Esophagus (tissue), 2 donors: ENCODE data around the gene POLD4. TPM values are rescaled to one million over a fixed set of nuclear protein-coding genes. Genes with fewer than 3 reads are reported as not detected.
"Not testable (repeated sequence)": the region's sequence is repeated elsewhere in the genome, so short reads cannot be mapped to it uniquely, and the experiment has no call there.

Experiments
- H3K27ac ChIP-seq, 2 donors: one replicate each; pipeline ENCODE4 v1.5.1; 2013; ENCODE audit warnings: low read depth in 2 of 2, mild to moderate bottlenecking in 2 of 2, inconsistent platforms in 1 of 2, low read length in 1 of 2, moderate library complexity in 1 of 2
- H3K27me3 ChIP-seq, 2 donors: one replicate each; pipeline ENCODE4 v1.6.1; 2013; ENCODE audit warnings: low read length in 2 of 2, control low read depth in 1 of 2, mild to moderate bottlenecking in 1 of 2; ENCODE audit not compliant: insufficient read depth in 2 of 2, control insufficient read depth in 1 of 2
- H3K36me3 ChIP-seq, 2 donors: one replicate each; pipeline ENCODE4 v1.6.1; 2013; ENCODE audit warnings: low read length in 1 of 2; ENCODE audit not compliant: control insufficient read depth in 2 of 2, insufficient read depth in 2 of 2
- H3K4me1 ChIP-seq, 2 donors: one replicate each; pipeline ENCODE4 v1.6.1; 2013; ENCODE audit warnings: low read length in 1 of 2; ENCODE audit not compliant: control insufficient read depth in 2 of 2, insufficient read depth in 2 of 2
- H3K4me3 ChIP-seq, 2 donors: one replicate each; pipeline ENCODE4 v1.5.1; 2013; ENCODE audit warnings: low read length in 2 of 2, mild to moderate bottlenecking in 2 of 2, low read depth in 1 of 2, moderate library complexity in 1 of 2
- H3K9me3 ChIP-seq, 2 donors: one replicate each; pipeline ENCODE4 v1.6.1; 2013; ENCODE audit warnings: mild to moderate bottlenecking in 2 of 2, low read depth in 1 of 2, low read length in 1 of 2, moderate library complexity in 1 of 2; ENCODE audit not compliant: control insufficient read depth in 2 of 2, insufficient read depth in 1 of 2
- WGBS, 2 donors: extraction: QIAGEN DNeasy Blood & Tissue Kit; methylation state at CpG; one replicate each; pipeline ENCODE4 v1.1.7; 2013; 5-methylcytosine and 5-hydroxymethylcytosine counted together
- polyA plus RNA-seq, 2 donors: library from polyadenylated mRNA; stranded (reverse); fragments of 200-250 nt; gene quantifications; one replicate each; pipeline ENCODE4 v1.2.3, GENCODE V29; 2013
- donor health status: healthy with polysubstance abuse.
- donor health status: Bipolar disorder and iron deficiency.

The POLD4 gene
- polyA plus RNA-seq, 2 donors, result 112 to 114 TPM

DNA sequence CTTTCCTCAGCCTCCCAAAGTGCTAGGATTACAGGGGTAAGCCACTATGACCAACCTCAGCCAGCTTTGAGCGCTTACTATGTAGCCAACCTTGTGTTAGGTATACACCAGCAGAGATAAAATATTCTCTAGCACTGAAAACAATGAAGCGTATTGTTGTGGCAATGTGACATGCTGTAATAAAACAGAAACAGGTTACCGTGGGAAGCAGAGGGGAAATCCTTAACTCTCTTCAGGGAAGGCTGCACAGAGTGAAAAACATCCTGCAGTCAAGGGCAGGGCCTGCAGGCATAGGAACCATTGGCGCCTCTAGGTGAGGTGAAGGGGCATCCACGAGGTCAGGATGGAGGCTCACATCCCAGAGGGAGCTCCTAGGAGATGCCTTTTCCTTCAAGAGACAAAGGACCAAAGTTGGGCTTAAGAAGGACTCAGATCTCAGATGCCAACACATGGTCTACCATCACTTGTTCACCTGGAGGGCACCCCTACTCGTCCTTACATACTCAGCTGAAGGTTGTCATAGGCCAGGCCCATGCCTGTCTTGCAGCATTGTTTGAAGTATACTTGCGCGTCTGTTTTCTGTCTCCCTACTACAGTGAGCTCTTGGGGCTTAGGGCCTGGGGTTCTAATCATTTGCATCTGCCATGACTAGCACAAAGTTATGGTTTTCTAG lies 8.0 kb downstream of the POLD4 start:
- WGBS, 2 donors, result 49 to 55% methylated on average over 8 of the region's 8 CpGs
- Histone ChIP-seq H3K27ac (peak overlapping the region; percentile 85 to 94), H3K4me1 (no peaks in the 10 kb centered on the region), H3K36me3 (no peaks in the 10 kb centered on the region), H3K9me3 (no peaks in the 10 kb centered on the region), H3K4me3 (no peak overlapping the region), H3K27me3 (no peaks in the 10 kb centered on the region)

DNA sequence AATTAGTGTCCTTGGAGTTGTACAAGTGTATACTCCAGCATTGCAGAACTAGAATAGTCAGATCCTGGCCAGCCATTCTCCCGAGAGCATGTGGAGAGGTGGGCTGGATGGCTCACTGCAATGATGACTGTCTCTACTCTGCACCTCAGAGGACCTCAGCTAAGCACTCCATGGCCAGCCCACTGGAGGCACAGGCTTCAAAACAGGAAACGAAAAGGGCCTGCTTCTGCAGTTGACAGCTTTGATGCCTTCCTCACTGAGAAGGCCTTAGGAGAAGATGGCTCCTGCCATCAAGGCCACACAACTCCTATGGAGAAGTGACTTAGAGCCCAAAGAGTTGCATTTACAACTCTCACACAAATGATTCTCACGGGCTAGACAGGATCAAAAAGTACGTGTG lies 9.1 kb downstream of the POLD4 start:
- Histone ChIP-seq H3K4me1 (no peaks in the 10 kb centered on the region), H3K27me3 (no peaks in the 10 kb centered on the region), H3K9me3 (no peaks in the 10 kb centered on the region), H3K36me3 (no peaks in the 10 kb centered on the region), H3K27ac (peak overlapping the region; percentile 85 to 94), H3K4me3 (no peak overlapping the region)
- 78 to 81% methylated on average over 4 of the region's 4 CpGs for WGBS, 2 donors

DNA sequence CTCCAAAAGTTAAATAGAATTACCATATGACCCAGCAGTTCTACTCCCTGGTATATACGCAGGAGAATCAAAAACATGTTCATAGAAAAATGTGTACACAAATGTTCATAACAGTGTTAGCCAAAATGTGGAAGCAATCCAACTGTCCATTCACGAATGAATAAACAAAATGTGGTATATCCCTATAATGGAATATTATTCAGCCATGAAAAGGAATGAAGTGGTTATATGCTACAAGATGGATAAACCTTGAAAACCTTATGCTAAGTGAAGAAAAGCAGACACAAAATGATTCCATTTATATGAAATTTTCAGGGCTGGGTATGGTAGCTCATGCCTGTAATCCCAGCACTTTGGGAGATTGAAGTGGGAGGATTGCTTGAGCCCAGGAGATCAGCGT lies 16.1 kb downstream of the POLD4 start:
- no peak overlapping the region for H3K4me3 ChIP-seq
- H3K27ac ChIP-seq, result no peak overlapping the region
- 94% methylated on average over 3 of the region's 3 CpGs for WGBS, 2 donors
- no peaks in the 10 kb centered on the region for H3K27me3 ChIP-seq
- H3K9me3 ChIP-seq, result no peaks in the 10 kb centered on the region
- H3K4me1 ChIP-seq, result no peaks in the 10 kb centered on the region
- peaks cover 0 to 2% of the 10 kb centered on the region in 2 donors for H3K36me3 ChIP-seq

DNA sequence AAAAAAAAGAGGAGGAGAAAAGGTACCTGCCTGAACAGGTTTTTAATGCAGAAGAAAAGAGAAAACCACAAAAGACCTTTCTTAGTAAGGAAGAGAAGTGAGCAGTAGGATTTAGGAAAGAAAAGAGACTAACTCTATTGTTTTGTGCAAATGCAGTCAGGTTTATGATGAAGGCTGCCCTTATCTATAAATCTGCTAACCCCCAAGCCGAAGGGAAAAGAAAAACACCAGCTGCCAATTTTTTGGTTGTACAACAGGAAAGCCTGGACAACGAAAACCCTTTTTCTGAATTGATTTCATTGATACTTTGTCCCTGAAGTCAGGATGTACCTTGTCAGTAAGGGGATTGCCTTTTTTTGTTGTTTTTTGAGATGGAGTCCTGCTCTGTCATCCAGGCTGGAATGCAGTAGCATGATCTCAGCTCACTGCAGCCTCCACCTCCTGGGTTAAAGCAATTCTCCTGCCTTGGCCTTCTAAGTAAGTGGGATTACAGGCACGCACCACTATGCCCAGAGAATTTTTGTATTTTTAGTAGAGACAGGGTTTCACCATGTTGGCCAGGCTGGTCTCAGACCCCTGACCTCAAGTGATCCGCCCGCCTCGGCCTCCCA lies 21.2 kb downstream of the POLD4 start:
- Histone ChIP-seq H3K9me3 (no peaks in the 10 kb centered on the region), H3K36me3 (peaks cover 0 to 2% of the 10 kb centered on the region in 2 donors), H3K4me3 (no peak overlapping the region), H3K4me1 (no peaks in the 10 kb centered on the region), H3K27ac (no peak overlapping the region), H3K27me3 (no peaks in the 10 kb centered on the region)
- WGBS, 2 donors, result 77 to 78% methylated on average over 6 of the region's 6 CpGs

DNA sequence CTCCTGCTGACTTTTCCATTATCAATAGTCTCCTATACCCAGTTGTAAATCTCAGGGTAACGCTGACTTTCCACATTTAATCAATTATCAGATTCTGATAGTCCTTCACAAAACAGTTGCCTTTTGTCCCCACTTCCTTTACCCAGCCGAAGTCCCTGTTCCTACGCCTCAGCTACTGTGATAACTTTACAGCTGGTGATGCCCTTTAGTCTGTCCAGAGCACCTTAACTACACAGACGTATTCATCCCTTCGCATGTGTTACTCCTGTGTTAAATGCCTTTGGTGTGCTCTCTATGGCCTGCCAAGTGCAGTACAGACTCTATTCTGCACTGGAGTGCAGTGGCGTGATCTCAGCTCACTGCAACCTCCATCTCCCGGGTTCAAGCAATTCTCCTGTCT lies 29.8 kb downstream of the POLD4 start:
- 84 to 90% methylated on average over 7 of the region's 7 CpGs for WGBS, 2 donors
- Histone ChIP-seq H3K36me3 (peaks cover 0 to 7% of the 10 kb centered on the region in 2 donors), H3K9me3 (no peaks in the 10 kb centered on the region), H3K4me1 (peaks cover 0 to 2% of the 10 kb centered on the region in 2 donors), H3K27me3 (no peaks in the 10 kb centered on the region), H3K4me3 (no peak overlapping the region), H3K27ac (no peak overlapping the region)

DNA sequence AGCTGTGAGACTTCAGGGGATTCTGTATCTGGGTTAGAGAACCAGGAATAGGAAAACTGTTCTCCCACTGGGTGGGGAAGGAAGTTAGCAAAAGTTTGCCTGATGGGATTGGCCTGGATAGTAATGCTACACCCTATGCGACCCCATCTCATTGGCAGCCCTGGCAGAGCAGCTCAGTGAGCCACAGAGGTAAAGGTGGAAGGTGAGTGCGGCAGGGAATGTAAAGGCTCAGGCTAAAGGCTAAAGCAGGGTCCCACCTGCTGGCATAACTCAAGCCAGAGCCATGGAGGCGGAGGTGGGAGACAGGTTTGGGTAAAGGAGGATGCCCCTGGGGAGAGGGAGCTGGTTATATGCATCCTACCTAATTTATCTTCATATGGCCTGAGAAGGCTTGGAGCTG lies 31.3 kb downstream of the POLD4 start:
- WGBS, 2 donors, result 93 to 96% methylated on average over 3 of the region's 3 CpGs
- Histone ChIP-seq H3K9me3 (no peaks in the 10 kb centered on the region), H3K4me1 (peaks cover 0 to 2% of the 10 kb centered on the region in 2 donors), H3K4me3 (no peak overlapping the region), H3K27ac (no peak overlapping the region), H3K27me3 (no peaks in the 10 kb centered on the region), H3K36me3 (peaks cover 0 to 7% of the 10 kb centered on the region in 2 donors)

DNA sequence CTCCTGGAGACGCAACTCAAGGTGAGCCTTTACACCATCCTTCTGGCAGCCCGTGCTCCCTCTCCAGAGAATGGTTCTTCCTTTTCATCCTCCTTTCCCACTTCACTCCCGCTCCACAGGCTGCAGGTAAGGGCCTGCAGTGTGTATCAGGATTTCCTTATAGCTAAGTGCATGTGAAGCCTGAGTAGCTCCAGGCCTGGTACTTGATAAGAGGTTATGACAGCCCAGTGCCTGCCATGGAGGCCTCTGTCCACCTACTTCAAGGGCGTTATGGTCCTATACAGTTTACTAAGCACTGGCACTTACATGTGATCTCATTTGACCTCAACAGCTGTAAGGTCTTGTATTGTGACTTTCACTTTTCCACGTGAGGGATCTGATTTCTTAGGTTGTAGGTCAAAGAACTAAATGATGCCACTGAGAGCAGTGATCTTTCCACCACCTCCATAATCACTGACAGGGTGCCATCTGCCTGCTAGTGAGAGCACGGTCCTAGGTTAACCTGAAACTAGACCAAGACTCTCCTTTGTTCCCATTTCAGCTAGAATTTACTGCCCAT lies 32.0 kb downstream of the POLD4 start:
- no peaks in the 10 kb centered on the region for H3K27me3 ChIP-seq
- H3K4me3 ChIP-seq, result no peak overlapping the region
- no peak overlapping the region for H3K27ac ChIP-seq
- peaks cover 0 to 2% of the 10 kb centered on the region in 2 donors for H3K4me1 ChIP-seq
- 85 to 86% methylated on average over 6 of the region's 6 CpGs for WGBS, 2 donors
- H3K9me3 ChIP-seq, result no peaks in the 10 kb centered on the region
- peaks cover 0 to 7% of the 10 kb centered on the region in 2 donors for H3K36me3 ChIP-seq

DNA sequence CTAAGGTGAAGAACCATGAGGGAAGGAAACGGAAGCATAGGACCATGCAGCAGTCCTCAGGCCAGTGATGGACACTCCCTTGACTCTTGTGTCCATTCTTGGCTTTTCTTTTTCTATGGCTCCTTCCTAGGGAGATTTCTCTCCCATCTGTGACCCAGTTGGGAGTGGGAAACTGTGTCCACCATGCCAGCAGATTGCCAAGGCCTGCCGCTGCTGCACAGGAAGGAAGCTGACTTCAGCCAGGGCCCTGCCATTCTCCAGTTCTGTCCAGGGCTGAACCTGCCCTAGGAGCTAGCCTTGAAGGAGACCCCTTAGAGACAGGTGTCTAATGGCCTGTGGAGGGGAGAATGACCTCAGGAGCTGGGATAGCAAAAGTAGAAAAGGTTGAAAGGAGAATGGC lies 32.7 kb downstream of the POLD4 start:
- Histone ChIP-seq H3K4me1 (peaks cover 0 to 2% of the 10 kb centered on the region in 2 donors), H3K4me3 (no peak overlapping the region), H3K27ac (no peak overlapping the region), H3K27me3 (no peaks in the 10 kb centered on the region), H3K9me3 (no peaks in the 10 kb centered on the region), H3K36me3 (peaks cover 0 to 7% of the 10 kb centered on the region in 2 donors)
- WGBS, 2 donors, result 91 to 93% methylated on average over 2 of the region's 2 CpGs

DNA sequence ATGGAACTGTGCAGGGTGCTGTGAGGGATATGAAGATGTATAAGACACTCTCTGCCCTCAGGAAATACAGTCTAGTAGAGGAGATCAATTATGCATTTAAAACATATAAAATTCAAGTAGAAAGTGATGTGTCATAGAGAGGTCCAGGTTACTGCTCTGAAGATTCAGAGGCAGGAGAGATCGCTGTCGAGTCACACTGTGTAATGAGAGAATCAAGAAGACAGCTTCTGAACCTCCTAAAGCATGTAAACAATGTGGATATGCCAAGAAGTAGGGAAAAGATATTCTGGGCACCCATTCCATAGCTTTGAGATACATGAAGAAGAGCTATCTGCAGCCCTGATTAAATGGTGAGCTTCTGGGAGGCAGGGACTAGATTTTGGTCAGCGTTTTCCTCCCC lies 33.3 kb downstream of the POLD4 start:
- H3K4me1 ChIP-seq, result peaks cover 0 to 2% of the 10 kb centered on the region in 2 donors
- 72 to 77% methylated on average over 3 of the region's 3 CpGs for WGBS, 2 donors
- H3K36me3 ChIP-seq, result peaks cover 0 to 7% of the 10 kb centered on the region in 2 donors
- no peak overlapping the region for H3K4me3 ChIP-seq
- no peaks in the 10 kb centered on the region for H3K27me3 ChIP-seq
- H3K9me3 ChIP-seq, result no peaks in the 10 kb centered on the region
- H3K27ac ChIP-seq, result no peak overlapping the region

DNA sequence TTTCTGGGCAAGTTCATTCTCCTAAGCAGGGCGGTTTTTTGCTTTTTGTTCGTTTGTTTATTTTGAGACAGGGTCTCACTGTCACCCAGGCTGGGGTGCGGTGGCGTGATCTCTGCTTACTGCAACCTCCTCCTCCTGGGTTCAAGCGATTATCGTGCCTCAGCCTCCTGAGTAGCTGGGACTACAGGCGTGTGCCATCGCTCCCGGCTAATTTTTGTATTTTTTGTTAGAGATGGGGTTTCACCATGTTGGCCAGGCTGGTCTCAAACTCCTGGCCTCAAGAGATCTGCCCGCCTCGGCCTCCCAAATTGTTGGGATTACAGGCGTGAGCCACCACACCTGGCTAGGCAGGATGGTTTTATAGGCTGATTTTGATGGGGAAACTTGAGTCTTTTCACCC lies 34.5 kb downstream of the POLD4 start:
- H3K36me3 ChIP-seq, H3K4me1 ChIP-seq, H3K27me3 ChIP-seq, H3K27ac ChIP-seq, H3K9me3 ChIP-seq: not testable (repeated sequence)
- H3K4me3 ChIP-seq, result peak overlapping the region in 1 of 2 donors; percentile 74
- WGBS, 2 donors, result 86 to 87% methylated on average over 12 of the region's 12 CpGs
